ENCODE data around the gene CNPY3. TPM values are rescaled to one million over a fixed set of nuclear protein-coding genes. Genes with fewer than 3 reads are reported as not detected.
"Not testable (repeated sequence)": the region's sequence is repeated elsewhere in the genome, so short reads cannot be mapped to it uniquely, and the experiment has no call there.

The CNPY3 gene
- total and polyA plus RNA-seq, 12 donors: 21.1 to 59.7 (median 41.3) TPM

DNA sequence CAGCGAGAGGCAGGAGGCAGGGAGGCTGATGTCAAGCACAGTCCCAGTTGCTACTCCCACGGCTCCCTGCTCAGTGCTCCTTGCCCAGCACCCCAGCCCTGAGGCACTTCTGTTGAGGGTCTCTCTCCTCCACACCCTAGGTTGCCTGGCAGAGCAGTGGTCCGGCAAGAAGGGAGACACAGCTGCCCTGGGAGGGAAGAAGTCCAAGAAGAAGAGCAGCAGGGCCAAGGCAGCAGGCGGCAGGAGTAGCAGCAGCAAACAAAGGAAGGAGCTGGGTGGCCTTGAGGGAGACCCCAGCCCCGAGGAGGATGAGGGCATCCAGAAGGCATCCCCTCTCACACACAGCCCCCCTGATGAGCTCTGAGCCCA lies 9.1 kb downstream of the CNPY3 start:
- TF ChIP-seq POLR2A (IDR thresholded peaks at IDR 0.05): no peak
- TF ChIP-seq, protein P1, sequence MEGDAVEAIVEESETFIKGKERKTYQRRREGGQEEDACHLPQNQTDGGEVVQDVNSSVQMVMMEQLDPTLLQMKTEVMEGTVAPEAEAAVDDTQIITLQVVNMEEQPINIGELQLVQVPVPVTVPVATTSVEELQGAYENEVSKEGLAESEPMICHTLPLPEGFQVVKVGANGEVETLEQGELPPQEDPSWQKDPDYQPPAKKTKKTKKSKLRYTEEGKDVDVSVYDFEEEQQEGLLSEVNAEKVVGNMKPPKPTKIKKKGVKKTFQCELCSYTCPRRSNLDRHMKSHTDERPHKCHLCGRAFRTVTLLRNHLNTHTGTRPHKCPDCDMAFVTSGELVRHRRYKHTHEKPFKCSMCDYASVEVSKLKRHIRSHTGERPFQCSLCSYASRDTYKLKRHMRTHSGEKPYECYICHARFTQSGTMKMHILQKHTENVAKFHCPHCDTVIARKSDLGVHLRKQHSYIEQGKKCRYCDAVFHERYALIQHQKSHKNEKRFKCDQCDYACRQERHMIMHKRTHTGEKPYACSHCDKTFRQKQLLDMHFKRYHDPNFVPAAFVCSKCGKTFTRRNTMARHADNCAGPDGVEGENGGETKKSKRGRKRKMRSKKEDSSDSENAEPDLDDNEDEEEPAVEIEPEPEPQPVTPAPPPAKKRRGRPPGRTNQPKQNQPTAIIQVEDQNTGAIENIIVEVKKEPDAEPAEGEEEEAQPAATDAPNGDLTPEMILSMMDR (IDR thresholded peaks at IDR 0.05): no peak
- peaks cover 0 to 54% of the 10 kb centered on the region in 2 donors for H3K36me3 ChIP-seq (replicated peaks in 1 of 2)
- no peak overlapping the region for H3K27ac ChIP-seq
- H3K4me3 ChIP-seq: no peak overlapping the region
- intact Hi-C loops (cut with DNase I): no loop called here
- no peaks in the 10 kb centered on the region for H3K4me1 ChIP-seq (replicated peaks in 1 of 2)
- H3K9me3 ChIP-seq (replicated peaks in 1 of 3): no peaks in the 10 kb centered on the region
- H3K27me3 ChIP-seq: no peaks in the 10 kb centered on the region
- 83 to 95% (median 86%) methylated on average over 4 to 5 of the region's 5 CpGs for WGBS, 4 donors
- DNase-seq: no peak

DNA sequence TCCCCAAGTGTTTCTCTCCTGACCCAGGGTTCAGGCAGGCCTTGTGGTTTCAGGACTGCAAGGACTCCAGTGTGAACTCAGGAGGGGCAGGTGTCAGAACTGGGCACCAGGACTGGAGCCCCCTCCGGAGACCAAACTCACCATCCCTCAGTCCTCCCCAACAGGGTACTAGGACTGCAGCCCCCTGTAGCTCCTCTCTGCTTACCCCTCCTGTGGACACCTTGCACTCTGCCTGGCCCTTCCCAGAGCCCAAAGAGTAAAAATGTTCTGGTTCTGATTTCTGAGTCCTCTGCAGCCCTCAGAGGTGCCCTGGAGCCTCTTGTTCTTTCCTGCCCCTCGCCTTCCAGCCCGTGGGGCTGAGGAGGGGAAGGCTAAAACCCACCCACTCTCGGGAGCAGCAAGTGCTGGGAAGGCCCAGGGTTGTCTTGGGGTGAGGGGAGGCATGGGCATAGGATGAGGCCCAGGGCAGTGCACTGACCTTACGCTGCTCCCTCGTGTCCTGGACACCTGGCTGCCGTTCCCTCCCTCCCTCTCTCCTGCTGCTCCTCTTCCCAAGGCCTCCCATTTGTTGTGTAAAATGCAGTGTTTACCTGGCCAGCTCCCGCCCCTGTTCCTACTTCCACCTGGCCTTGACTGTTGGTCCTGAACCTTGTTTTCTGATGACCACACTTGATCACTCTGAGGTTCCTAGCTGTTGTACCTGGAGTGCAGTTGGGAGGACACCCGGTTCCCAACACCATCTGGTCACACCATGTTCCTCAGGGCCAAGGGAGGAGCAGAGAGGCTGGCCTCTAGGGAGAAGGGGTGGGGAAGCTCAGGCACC lies 9.9 kb downstream of the CNPY3 start:
- peaks cover 0 to 53% of the 10 kb centered on the region in 2 donors for H3K36me3 ChIP-seq (replicated peaks in 1 of 2)
- TF ChIP-seq POLR2A (IDR thresholded peaks at IDR 0.05): no peak
- no peaks in the 10 kb centered on the region for H3K27me3 ChIP-seq

DNA sequence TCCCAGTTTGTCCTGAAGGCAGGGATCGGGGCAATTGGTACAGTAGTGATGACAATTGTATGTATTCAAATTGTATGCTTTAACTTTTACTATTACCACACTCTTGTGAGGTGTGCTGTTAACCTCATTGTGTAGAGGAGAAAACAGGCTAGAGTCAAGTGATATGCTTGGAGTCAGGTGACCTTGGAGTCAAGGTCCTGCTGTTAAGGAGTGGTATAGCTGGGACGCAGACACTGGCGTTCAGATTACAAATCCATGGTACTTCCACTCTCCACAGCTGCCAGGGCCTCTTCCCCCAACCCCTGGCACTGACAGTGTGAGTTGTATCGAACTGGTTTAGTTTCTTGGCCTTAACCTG lies 10.5 kb downstream of the CNPY3 start:
- 58 to 67% (median 64%) methylated on average over 3 to 4 of the region's 4 CpGs for whole genome bisulfite sequencing, 4 donors

More for the DNA sequence above, 9.9 kb downstream of the CNPY3 start:
- intact Hi-C loops (cut with DNase I): no loop called here
- 69 to 87% (median 84%) methylated on average over 8 to 9 of the region's 9 CpGs for WGBS, 4 donors
- Histone ChIP-seq H3K27ac (no peak overlapping the region), H3K4me1 (replicated peaks in 1 of 2) (no peaks in the 10 kb centered on the region), H3K9me3 (replicated peaks in 1 of 3) (no peaks in the 10 kb centered on the region), H3K4me3 (no peak overlapping the region)
- no peak for DNase-seq

DNA sequence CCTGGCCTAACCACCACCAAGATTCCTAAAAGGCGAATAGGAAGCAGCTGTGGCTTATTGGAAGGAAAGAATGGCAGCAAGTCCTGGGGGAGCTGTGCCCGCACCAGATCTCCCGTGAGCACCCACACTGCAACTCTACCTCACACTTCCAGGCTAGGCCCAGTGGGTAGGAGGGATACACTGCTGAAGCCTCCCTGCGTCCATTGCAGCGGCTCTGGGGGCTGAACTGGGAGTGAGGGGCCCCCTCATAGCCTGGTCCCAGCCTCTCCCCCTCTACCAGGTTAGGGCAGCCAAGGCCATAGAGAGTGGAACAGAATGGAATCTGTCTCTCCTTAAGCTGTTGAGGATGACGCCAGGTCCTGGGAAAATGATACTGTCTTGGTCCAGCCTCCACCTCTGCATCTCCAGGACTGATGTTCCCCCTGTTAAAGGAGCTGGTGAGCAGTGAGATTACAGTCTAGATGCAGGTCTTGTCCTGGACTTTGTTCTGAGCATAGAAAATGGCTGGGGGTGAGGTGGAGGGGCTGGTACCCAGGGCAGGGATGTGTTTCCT lies 11.3 kb downstream of the CNPY3 start:
- no peaks in the 10 kb centered on the region for H3K4me1 ChIP-seq (replicated peaks in 1 of 2)
- H3K27ac ChIP-seq: no peak overlapping the region
- TF ChIP-seq, protein P1 (IDR thresholded peaks at IDR 0.05): no peak
- no peak for TF ChIP-seq POLR2A (IDR thresholded peaks at IDR 0.05)
- peaks cover 0 to 39% of the 10 kb centered on the region in 2 donors for H3K36me3 ChIP-seq (replicated peaks in 1 of 2)
- H3K4me3 ChIP-seq: no peak overlapping the region
- WGBS, 4 donors: 91 to 100% (median 97%) methylated on average over 4 to 6 of the region's 6 CpGs
- no peaks in the 10 kb centered on the region for H3K27me3 ChIP-seq
- no peaks in the 10 kb centered on the region for H3K9me3 ChIP-seq (replicated peaks in 1 of 3)
- intact Hi-C loops (cut with DNase I): no loop called here
- DNase-seq: no peak

More for the DNA sequence above, 10.5 kb downstream of the CNPY3 start:
- Histone ChIP-seq H3K4me3 (no peak overlapping the region), H3K27ac (no peak overlapping the region), H3K36me3 (replicated peaks in 1 of 2) (peaks cover 0 to 47% of the 10 kb centered on the region in 2 donors), H3K4me1 (replicated peaks in 1 of 2) (no peaks in the 10 kb centered on the region), H3K27me3 (no peaks in the 10 kb centered on the region), H3K9me3 (replicated peaks in 1 of 3) (no peaks in the 10 kb centered on the region)
- peak in 1 of 7 donors; percentile 26 for DNase-seq
- intact Hi-C loops (cut with DNase I): no loop called here
- no peak for TF ChIP-seq POLR2A (IDR thresholded peaks at IDR 0.05)
- TF ChIP-seq, protein P1 (IDR thresholded peaks at IDR 0.05): no peak

DNA sequence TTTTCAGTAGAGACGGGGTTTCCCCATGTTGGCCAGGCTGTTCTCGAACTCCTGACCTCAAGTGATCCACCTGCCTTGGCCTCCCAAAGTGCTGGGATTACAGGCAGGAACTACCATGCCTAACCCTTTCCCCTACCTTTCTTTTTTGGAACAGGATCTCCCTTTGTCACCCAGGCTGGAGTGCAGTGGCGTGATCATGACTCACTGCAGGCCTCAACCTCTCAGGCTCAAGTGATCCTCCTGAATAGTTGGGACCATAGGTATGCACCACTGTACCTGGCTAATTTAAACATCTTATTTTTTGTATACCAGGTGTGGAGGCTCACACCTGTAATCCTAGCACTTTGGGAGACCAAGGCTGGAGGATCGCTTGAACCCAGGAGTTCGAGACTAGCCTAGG lies 12.1 kb downstream of the CNPY3 start:
- DNase-seq; H3K4me1 ChIP-seq (replicated peaks in 1 of 2); H3K9me3 ChIP-seq (replicated peaks in 1 of 3); intact Hi-C loops (cut with DNase I); H3K27me3 ChIP-seq; H3K4me3 ChIP-seq; H3K27ac ChIP-seq: not testable (repeated sequence)
- WGBS, 4 donors: 91 to 97% (median 95%) methylated on average over 5 of the region's 5 CpGs
- peaks cover 0 to 31% of the 10 kb centered on the region in 2 donors for H3K36me3 ChIP-seq (replicated peaks in 1 of 2)

Measured in adrenal gland (tissue), 12 donors.